Measurements from ENCODE around the gene HOXA10.

GRCh38 chr7:27156916-27157701 is 17.0 kb downstream of the HOXA10 start:
- no peak for TF ChIP-seq CTCF (IDR thresholded peaks at IDR 0.05)
- no peak for TF ChIP-seq POLR2A (IDR thresholded peaks at IDR 0.05)
